Left lobe of liver (tissue), 2 donors: Measurements from ENCODE around the gene KRTAP24-1. TPM values are rescaled to one million over a fixed set of nuclear protein-coding genes. Genes with fewer than 3 reads are reported as not detected.

Experiments used
- ATAC-seq: fragments of 200-7000 bp; cut with Tn5 transposase; one replicate; pipeline ENCODE4 v1.9.1; 2020; ENCODE audit warnings: mild to moderate bottlenecking, moderate library complexity
- DNase-seq: peaks from one replicate; pipeline ENCODE4 v3.0.0-alpha.2; 2020; ENCODE audit warnings: low spot score
- total RNA-seq: library from RNA; stranded (reverse); gene quantifications from one replicate; pipeline ENCODE4 v1.2.1, GENCODE V29; 2021
- donor health status: DM: no; HTN: no; CAD: no; lungs with moderate emphysema.
- donor health status: DM: no; HTN: yes; CAD: no.

KRTAP24-1 gene
- total RNA-seq, 1 donor from 2014 or later: not detected

DNA sequence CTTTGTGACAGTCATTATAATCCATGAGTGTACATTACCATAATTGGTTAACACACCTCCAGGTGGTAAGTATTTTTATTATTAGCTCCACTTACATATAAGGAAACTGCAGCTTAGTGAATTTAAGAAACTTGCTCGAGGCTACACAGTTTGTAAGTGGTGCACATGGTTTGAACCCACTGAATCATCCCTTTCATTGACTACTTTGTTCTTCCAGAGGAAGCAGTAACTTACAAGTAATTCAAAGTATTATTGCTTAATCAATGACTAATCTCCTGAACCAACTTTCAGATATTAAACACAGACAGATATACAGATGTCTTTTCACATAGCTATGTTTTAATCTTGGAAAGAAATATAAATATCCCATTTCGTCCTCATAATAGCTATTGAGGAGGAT, 48.1 kb downstream of the KRTAP24-1 start:
- DNase-seq (no peak), ATAC-seq (no peak)

DNA sequence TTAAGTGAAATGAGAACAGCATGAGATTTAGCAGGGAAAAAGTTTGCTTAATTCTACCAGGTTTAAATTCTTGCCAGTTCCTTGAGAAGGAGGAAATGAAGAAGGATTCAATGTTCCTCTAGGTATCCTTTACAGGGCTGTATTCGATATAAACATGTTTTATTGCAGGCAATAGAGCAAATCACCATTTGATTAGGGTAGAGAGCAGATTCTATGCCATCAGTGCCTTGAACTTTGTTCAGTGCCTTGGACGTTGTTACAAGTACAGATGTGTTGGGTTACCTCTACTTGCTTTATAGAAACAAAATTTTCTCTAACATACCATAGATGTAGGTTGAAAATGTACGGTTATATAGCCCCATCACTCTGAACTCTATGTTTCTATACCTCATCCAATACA, 48.7 kb downstream of the KRTAP24-1 start:
- DNase-seq: no peak
- ATAC-seq: no peak

DNA sequence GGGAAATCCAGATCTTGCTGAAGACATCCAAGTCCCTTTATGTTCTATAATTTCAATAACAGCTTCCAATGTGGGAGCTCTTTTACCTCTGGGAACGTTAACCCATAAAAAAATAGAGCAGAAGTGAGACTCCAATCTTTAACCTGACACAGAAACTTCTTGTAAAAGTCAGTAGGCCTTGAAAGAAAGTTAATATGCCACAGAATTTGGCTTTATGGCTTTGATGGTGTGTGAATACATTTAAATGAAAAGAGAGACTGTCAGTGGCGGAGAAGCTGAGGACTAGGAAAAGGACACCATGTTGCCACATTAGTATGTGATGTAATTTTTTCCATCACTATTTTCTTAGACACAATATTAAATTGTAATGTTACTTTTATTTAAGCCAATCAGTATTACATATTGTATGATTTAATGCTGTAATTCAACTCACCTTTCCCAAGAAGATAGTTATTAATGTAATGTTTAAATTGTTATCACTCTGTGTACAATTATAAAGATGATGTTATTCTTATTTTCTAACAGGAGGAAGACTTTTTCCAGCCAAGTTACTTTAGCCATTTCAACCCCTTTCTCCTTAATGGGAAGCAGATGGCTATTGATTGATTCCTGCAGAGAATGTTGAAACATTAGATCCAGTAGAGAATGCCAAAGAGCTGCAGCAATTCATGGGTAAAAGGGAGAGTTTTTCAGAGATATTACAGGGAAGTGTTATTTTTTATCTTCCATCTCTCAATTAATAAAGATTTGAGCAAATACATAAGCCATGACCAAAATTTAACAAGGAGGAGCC, 49.3 kb downstream of the KRTAP24-1 start:
- no peak for ATAC-seq

DNA sequence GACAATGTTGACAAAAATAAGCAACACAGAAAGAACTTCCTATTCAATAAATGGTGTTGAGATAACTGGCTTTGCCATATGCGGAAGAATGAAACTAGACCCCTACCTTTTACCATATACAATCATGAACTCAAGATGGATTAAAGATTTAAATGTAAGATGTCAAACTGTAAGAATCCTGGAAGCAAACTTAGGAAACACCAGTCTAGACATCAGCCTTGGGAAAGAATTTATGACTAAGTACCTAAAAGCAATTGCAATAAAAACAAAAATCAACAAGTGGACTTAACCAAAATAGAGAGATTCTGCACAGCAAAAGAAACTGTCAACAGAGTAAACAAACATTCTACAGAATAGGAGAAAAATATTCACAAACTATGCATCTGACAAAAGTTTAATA, 50.7 kb downstream of the KRTAP24-1 start:
- no peak for ATAC-seq
- no peak for DNase-seq

More for the DNA sequence above, 49.3 kb downstream of the KRTAP24-1 start:
- no peak for DNase-seq

Other genes with a start within 250 kb of the KRTAP24-1 start
- gene CLDN17, start 116.1 kb downstream of the KRTAP24-1 start, total RNA-seq: not detected
- not detected for gene CLDN8, start 66.9 kb downstream of the KRTAP24-1 start, total RNA-seq
- not detected for gene KRTAP25-1, start 6.6 kb upstream of the KRTAP24-1 start, total RNA-seq
- not detected for gene KRTAP26-1, start 37.4 kb upstream of the KRTAP24-1 start, total RNA-seq
- gene KRTAP27-1, start 54.7 kb upstream of the KRTAP24-1 start, total RNA-seq: not detected
- gene KRTAP23-1, start 65.7 kb upstream of the KRTAP24-1 start, total RNA-seq: not detected
- gene KRTAP13-2, start 89.3 kb upstream of the KRTAP24-1 start, total RNA-seq: not detected
- not detected for gene KRTAP13-1, start 113.1 kb upstream of the KRTAP24-1 start, total RNA-seq
- not detected for gene KRTAP13-3, start 143.0 kb upstream of the KRTAP24-1 start, total RNA-seq
- gene KRTAP13-4, start 147.3 kb upstream of the KRTAP24-1 start, total RNA-seq: not detected
- not detected for gene KRTAP15-1, start 157.3 kb upstream of the KRTAP24-1 start, total RNA-seq
- not detected for gene KRTAP19-1, start 197.4 kb upstream of the KRTAP24-1 start, total RNA-seq
- gene KRTAP19-2, start 204.5 kb upstream of the KRTAP24-1 start, total RNA-seq: not detected
- gene KRTAP19-3, start 209.1 kb upstream of the KRTAP24-1 start, total RNA-seq: not detected
- gene KRTAP19-4, start 214.2 kb upstream of the KRTAP24-1 start, total RNA-seq: not detected
- not detected for gene KRTAP19-5, start 219.2 kb upstream of the KRTAP24-1 start, total RNA-seq